GM12878 (cell line): Measurements from ENCODE around the gene AFF2. TPM values are rescaled to one million over a fixed set of nuclear protein-coding genes. Genes with fewer than 3 reads are reported as not detected.

Experiments
- ATAC-seq: fragments of 200-7000 bp; cut with Tn5 transposase; 3 replicates; pipeline ENCODE4 v1.9.1; 2020; ENCODE audit warnings: mild to moderate bottlenecking, moderate library complexity
- BruUV-seq: library from RNA; stranded (reverse); fragments of 400-500 nt; replicated peaks from 2 replicates; lab custom pipeline; 2021; lab: Mats Ljungman, UMichigan
- CTCF ChIA-PET: fragments of 300-600 bp; sonication (Branson Sonifier 250); formaldehyde crosslinking; extraction: SDS; loops from one replicate; lab custom pipeline; 2021; ENCODE audit warnings: inconsistent platforms; lab: Yijun Ruan, JAX
- POLR2A ChIA-PET: fragments of 350-600 bp; formaldehyde crosslinking; extraction: SDS; loops from one replicate; lab custom pipeline; 2021; ENCODE audit warnings: inconsistent platforms; lab: Charles Lee
- RAD21 ChIA-PET: fragments of 300-600 bp; sonication (Branson Sonifier 250); formaldehyde crosslinking; loops from one replicate; lab custom pipeline; 2023; ENCODE audit warnings: antibody characterized with exemption; ENCODE audit not compliant: unreplicated experiment; lab: Charles Lee
- SMC1A ChIA-PET: fragments of 300-600 bp; sonication (Branson Sonifier 250); formaldehyde crosslinking; loops from one replicate; lab custom pipeline; 2023; ENCODE audit not compliant: unreplicated experiment, uncharacterized antibody; lab: Charles Lee
- DNase-seq: peaks from one replicate; pipeline ENCODE4 v3.0.0-alpha.2; 2011; ENCODE audit warnings: low read depth, low spot score
- FAIRE-seq: peaks from 3 replicates; lab custom pipeline; 2011; peaks lifted over from hg19 to GRCh38; lab: Jason Lieb, UNC
- H2AFZ ChIP-seq: 2 replicates; pipeline ENCODE4 v1.6.0; 2011; ENCODE audit warnings: low read depth, low read length, control low read depth; ENCODE audit not compliant: control insufficient read depth
- H3K27ac ChIP-seq: 2 replicates; pipeline ENCODE4 v1.5.1; 2011; ENCODE audit warnings: control low read depth; ENCODE audit not compliant: control insufficient read depth, insufficient read depth
- H3K27me3 ChIP-seq, 2 experiments: replicated peaks in 1 of 2; 2 replicates each; pipeline versions ENCODE4 v1.6.0 to v1.6.1; 2011; ENCODE audit warnings: low read length in 1 of 2; ENCODE audit not compliant: control insufficient read depth in 2 of 2, insufficient read depth in 2 of 2
- H3K36me3 ChIP-seq, 2 experiments: 2 replicates each; pipeline ENCODE4 v1.5.1; 2011; ENCODE audit warnings: low read length in 1 of 2; ENCODE audit not compliant: control insufficient read depth in 2 of 2, insufficient read depth in 2 of 2
- H3K4me1 ChIP-seq: 2 replicates; pipeline ENCODE4 v1.6.1; 2011; ENCODE audit warnings: mild to moderate bottlenecking, low read length, moderate library complexity, mixed read lengths; ENCODE audit not compliant: control insufficient read depth, insufficient read depth
- H3K4me2 ChIP-seq: 2 replicates; pipeline ENCODE4 v1.6.0; 2011; ENCODE audit warnings: control low read depth; ENCODE audit not compliant: control insufficient read depth, insufficient read depth
- H3K4me3 ChIP-seq: fragments of 200-600 bp; sonication (generic); 2 replicates; pipeline ENCODE4 v1.5.1; 2016
- H3K79me2 ChIP-seq: 2 replicates; pipeline ENCODE4 v1.6.0; 2011; ENCODE audit warnings: low read length; ENCODE audit not compliant: control insufficient read depth, insufficient read depth
- H3K9ac ChIP-seq: 2 replicates; pipeline ENCODE4 v1.8.0; 2011; ENCODE audit warnings: low read length, control low read depth, mixed read lengths; ENCODE audit not compliant: control insufficient read depth, insufficient read depth
- H3K9me3 ChIP-seq: replicated peaks from 3 replicates; pipeline ENCODE4 v1.5.1; 2011; ENCODE audit warnings: mild to moderate bottlenecking, low read length; ENCODE audit not compliant: control insufficient read depth, insufficient read depth
- H4K20me1 ChIP-seq: 2 replicates; pipeline ENCODE4 v1.6.0; 2011; ENCODE audit not compliant: control insufficient read depth, insufficient read depth
- BACH1 ChIP-seq: fragments of 450-650 bp; IDR thresholded peaks from 2 replicates; pipeline ENCODE4 v1.6.1; 2017; ENCODE audit warnings: mild to moderate bottlenecking, borderline replicate concordance
- HDAC2 ChIP-seq: fragments of 200-600 bp; sonication (generic); IDR thresholded peaks from 2 replicates; pipeline ENCODE4 v1.6.1; 2017
- IKZF2 ChIP-seq, 2 experiments: fragments of 450-650 bp; IDR thresholded peaks; 2 replicates each; pipeline ENCODE4 v1.6.1; 2017; ENCODE audit warnings: mild to moderate bottlenecking in 2 of 2, moderate library complexity in 2 of 2
- LARP7 ChIP-seq: fragments of 450-650 bp; IDR thresholded peaks from 2 replicates; pipeline ENCODE4 v1.6.1; 2017; ENCODE audit warnings: mild to moderate bottlenecking
- NBN ChIP-seq: fragments of 450-650 bp; IDR thresholded peaks from 2 replicates; pipeline ENCODE4 v1.6.1; 2016
- NR2F1 ChIP-seq: fragments of 450-650 bp; conservative IDR thresholded peaks from 2 replicates; pipeline ENCODE4 v1.6.1; 2017; ENCODE audit warnings: mild to moderate bottlenecking
- PBX3 ChIP-seq: IDR thresholded peaks from 2 replicates; pipeline ENCODE4 v1.6.1; 2011; ENCODE audit warnings: mild to moderate bottlenecking, low read depth, low read length, moderate library complexity; ENCODE audit not compliant: insufficient replicate concordance
- USF2 ChIP-seq: IDR thresholded peaks from 2 replicates; pipeline ENCODE4 v1.6.1; 2011; ENCODE audit warnings: low read depth, low read length, improper control_type of control experiment, borderline replicate concordance
- ZNF592 ChIP-seq: fragments of 450-650 bp; IDR thresholded peaks from 2 replicates; pipeline ENCODE4 v1.6.1; 2017; ENCODE audit warnings: mild to moderate bottlenecking, moderate library complexity
- ZNF622 ChIP-seq: fragments of 450-650 bp; IDR thresholded peaks from 2 replicates; pipeline ENCODE4 v1.6.1; 2017; ENCODE audit warnings: mild to moderate bottlenecking, inconsistent platforms
- WGBS: methylation state at CpG from one replicate; pipeline ENCODE4 v1.1.6; 2016; ENCODE audit warnings: low lambda C conversion rate; ENCODE audit not compliant: insufficient replicate concordance, insufficient coverage; ENCODE audit errors: missing lambda C conversion rate; 5-methylcytosine and 5-hydroxymethylcytosine counted together
- in situ Hi-C: fragments of 300-500 bp; cut with MboI; formaldehyde crosslinking; loops from 9 replicates; pipeline ENCODE4 v1.14.3; 2018; ENCODE audit warnings: mixed read lengths
- intact Hi-C: fragments of 100-400 bp; cut with micrococcal nuclease; formaldehyde crosslinking; loops from one replicate; pipeline ENCODE4 v1.14.2; 2022; ENCODE audit not compliant: unreplicated experiment
- polyA plus RNA-seq, 11 experiments: library from polyadenylated mRNA; depleted of rRNA in 4 of 11; unstranded in 6 of 11; stranded (reverse) in 5 of 11; fragments of >200 nt; fragmentation: Nextera tagmentation in 4 of 11; fragmentation: Illumina TruSeq in 1 of 11; extraction: Ambion mirVana in 4 of 11; extraction: Trizol in 1 of 11; gene quantifications; 1 replicate in 1 of 11; 2 replicates in 10 of 11; pipeline versions ENCODE4 v1.2.1 to v1.2.3, GENCODE V29; 2011 to 2016; ENCODE audit warnings: inconsistent platforms in 2 of 11, missing spikeins in 2 of 11, low read depth in 1 of 11
- total RNA-seq, 4 experiments: library from RNA; depleted of rRNA in 3 of 4; stranded (reverse); fragments of >200 nt in 3 of 4; fragmentation: Illumina TruSeq in 1 of 4; extraction: Trizol in 1 of 4; gene quantifications; 2 replicates each; pipeline versions ENCODE4 v1.2.1 to v1.2.3, GENCODE V29; 2013 to 2021
- TF ChIP-seq, protein P1 (sequence below): IDR thresholded peaks from 2 replicates; pipeline ENCODE4 v1.6.1; 2011; ENCODE audit warnings: borderline replicate concordance, low read depth, mild to moderate bottlenecking, moderate library complexity, mixed read lengths, low read length; ENCODE audit not compliant: insufficient read depth; ENCODE audit errors: extremely low read length
- TF ChIP-seq, protein P2 (sequence below): fragments of 450-650 bp; formaldehyde crosslinking; IDR thresholded peaks from 2 replicates; pipeline ENCODE4 v1.4.0; 2022; ENCODE audit warnings: mild to moderate bottlenecking, moderate library complexity
- TF ChIP-seq, protein P3 (sequence below): IDR thresholded peaks from 2 replicates; pipeline ENCODE4 v1.6.1; 2012; ENCODE audit warnings: low read depth, low read length, improper control_type of control experiment

Gene AFF2
- total and polyA plus RNA-seq, 10 of the 15 experiments (the other 5 are each of a cell fraction or from before 2014, with no cell fraction given), result under 0.01 to 0.03 TPM; not detected in 8

GRCh38 chrX:148512453-148512852 is 12.0 kb downstream of the AFF2 start:
- Histone ChIP-seq H3K36me3 (no peaks in the 10 kb centered on the region), H3K9ac (no peak overlapping the region), H3K27me3 (no peaks in the 10 kb centered on the region), H2AFZ (no peak overlapping the region), H3K4me2 (no peak overlapping the region), H3K4me3 (no peak overlapping the region), H3K27ac (no peak overlapping the region), H4K20me1 (no peaks in the 10 kb centered on the region), H3K9me3 (no peaks in the 10 kb centered on the region), H3K4me1 (no peaks in the 10 kb centered on the region)
- in situ Hi-C loops (no loop called here), intact Hi-C loops (no loop called here)
- FAIRE-seq, result no peak
- ChIA-PET RAD21 (no interaction called here), SMC1A (no interaction called here), CTCF (no interaction called here), POLR2A (no interaction called here)
- 2% methylated on average over 2 of the region's 2 CpGs for WGBS
- ATAC-seq, result no peak
- TF ChIP-seq LARP7 (no peak), PBX3 (no peak), NR2F1 (no peak), HDAC2 (no peak), NBN (no peak), ZNF592 (no peak), IKZF2 (IDR thresholded peaks at IDR 0.05) (no peak), ZNF622 (no peak), USF2 (no peak), BACH1 (no peak)
- TF ChIP-seq, protein P1, sequence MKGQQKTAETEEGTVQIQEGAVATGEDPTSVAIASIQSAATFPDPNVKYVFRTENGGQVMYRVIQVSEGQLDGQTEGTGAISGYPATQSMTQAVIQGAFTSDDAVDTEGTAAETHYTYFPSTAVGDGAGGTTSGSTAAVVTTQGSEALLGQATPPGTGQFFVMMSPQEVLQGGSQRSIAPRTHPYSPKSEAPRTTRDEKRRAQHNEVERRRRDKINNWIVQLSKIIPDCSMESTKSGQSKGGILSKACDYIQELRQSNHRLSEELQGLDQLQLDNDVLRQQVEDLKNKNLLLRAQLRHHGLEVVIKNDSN, result no peak
- TF ChIP-seq, protein P2, sequence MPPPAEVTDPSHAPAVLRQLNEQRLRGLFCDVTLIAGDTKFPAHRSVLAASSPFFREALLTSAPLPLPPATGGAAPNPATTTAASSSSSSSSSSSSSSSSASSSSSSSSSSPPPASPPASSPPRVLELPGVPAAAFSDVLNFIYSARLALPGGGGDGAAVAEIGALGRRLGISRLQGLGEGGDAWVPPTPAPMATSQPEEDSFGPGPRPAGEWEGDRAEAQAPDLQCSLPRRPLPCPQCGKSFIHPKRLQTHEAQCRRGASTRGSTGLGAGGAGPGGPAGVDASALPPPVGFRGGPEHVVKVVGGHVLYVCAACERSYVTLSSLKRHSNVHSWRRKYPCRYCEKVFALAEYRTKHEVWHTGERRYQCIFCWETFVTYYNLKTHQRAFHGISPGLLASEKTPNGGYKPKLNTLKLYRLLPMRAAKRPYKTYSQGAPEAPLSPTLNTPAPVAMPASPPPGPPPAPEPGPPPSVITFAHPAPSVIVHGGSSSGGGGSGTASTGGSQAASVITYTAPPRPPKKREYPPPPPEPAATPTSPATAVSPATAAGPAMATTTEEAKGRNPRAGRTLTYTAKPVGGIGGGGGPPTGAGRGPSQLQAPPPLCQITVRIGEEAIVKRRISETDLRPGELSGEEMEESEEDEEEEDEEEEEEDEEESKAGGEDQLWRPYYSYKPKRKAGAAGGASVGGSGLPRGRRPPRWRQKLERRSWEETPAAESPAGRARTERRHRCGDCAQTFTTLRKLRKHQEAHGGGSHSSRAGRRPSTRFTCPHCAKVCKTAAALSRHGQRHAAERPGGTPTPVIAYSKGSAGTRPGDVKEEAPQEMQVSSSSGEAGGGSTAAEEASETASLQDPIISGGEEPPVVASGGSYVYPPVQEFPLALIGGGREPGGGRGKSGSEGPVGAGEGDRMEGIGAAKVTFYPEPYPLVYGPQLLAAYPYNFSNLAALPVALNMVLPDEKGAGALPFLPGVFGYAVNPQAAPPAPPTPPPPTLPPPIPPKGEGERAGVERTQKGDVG, result no peak
- TF ChIP-seq, protein P3, sequence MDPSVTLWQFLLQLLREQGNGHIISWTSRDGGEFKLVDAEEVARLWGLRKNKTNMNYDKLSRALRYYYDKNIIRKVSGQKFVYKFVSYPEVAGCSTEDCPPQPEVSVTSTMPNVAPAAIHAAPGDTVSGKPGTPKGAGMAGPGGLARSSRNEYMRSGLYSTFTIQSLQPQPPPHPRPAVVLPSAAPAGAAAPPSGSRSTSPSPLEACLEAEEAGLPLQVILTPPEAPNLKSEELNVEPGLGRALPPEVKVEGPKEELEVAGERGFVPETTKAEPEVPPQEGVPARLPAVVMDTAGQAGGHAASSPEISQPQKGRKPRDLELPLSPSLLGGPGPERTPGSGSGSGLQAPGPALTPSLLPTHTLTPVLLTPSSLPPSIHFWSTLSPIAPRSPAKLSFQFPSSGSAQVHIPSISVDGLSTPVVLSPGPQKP, result no peak
- TF ChIP-seq, all 136 proteins: peak for 0
- no TSS peak for BruUV-seq
- DNase-seq, result no peak
- H3K79me2 ChIP-seq, result no peaks in the 10 kb centered on the region
